Gastroesophageal sphincter (tissue), 4 donors: Measurements from ENCODE around the gene FOXE1. TPM values are rescaled to one million over a fixed set of nuclear protein-coding genes. Genes with fewer than 3 reads are reported as not detected.

Experiments used
- ATAC-seq: fragments of 150-250 bp; one replicate; pipeline ENCODE4 v1.9.1; 2016; ENCODE audit warnings: mild to moderate bottlenecking, moderate library complexity
- H3K27ac ChIP-seq, 4 donors: fragments of 200-600 bp; sonication (generic) in 3 of 4; 1 replicate in 3 of 4; 2 replicates in 1 of 4; pipeline ENCODE4 v1.5.1; 2016 to 2019
- H3K27me3 ChIP-seq: fragments of 200-600 bp; sonication (generic); one replicate; pipeline ENCODE4 v1.5.1; 2019
- H3K36me3 ChIP-seq, 2 donors: fragments of 200-600 bp; sonication (generic); one replicate each; pipeline ENCODE4 v1.5.1; 2019; ENCODE audit warnings: control low read depth in 1 of 2
- H3K4me1 ChIP-seq, 3 donors: fragments of 200-600 bp; sonication (generic); 1 replicate in 2 of 3; 2 replicates in 1 of 3; pipeline ENCODE4 v1.5.1; 2016 to 2019; ENCODE audit warnings: control low read depth in 2 of 3
- H3K4me3 ChIP-seq, 2 donors: fragments of 200-600 bp; sonication (generic); one replicate each; pipeline ENCODE4 v1.5.1; 2019; ENCODE audit warnings: mild to moderate bottlenecking in 1 of 2, moderate library complexity in 1 of 2
- H3K9me3 ChIP-seq, 3 donors: fragments of 200-600 bp; sonication (generic); one replicate each; pipeline ENCODE4 v1.5.1; 2017 to 2019; ENCODE audit warnings: control low read depth in 2 of 3
- EP300 ChIP-seq: sonication (generic); formaldehyde crosslinking; IDR thresholded peaks from one replicate; pipeline ENCODE4 v1.6.1; 2017; ENCODE audit warnings: antibody characterized with exemption, mild to moderate bottlenecking
- POLR2A ChIP-seq, 2 donors: fragments of 450-650 bp; IDR thresholded peaks; one replicate each; pipeline ENCODE4 v1.6.1; 2017; ENCODE audit warnings: antibody characterized with exemption in 2 of 2, mild to moderate bottlenecking in 2 of 2, moderate library complexity in 1 of 2
- POLR2AphosphoS5 ChIP-seq: sonication (generic); formaldehyde crosslinking; IDR thresholded peaks from one replicate; pipeline ENCODE4 v1.6.1; 2017; ENCODE audit warnings: antibody characterized with exemption
- WGBS, 2 donors: methylation state at CpG; one replicate each; pipeline ENCODE4 v1.1.5; 2018; ENCODE audit warnings: low coverage in 1 of 2; 5-methylcytosine and 5-hydroxymethylcytosine counted together
- total RNA-seq, 4 donors: library from RNA; depleted of rRNA; stranded (reverse); fragments of >200 nt; gene quantifications; one replicate each; pipeline ENCODE4 v1.1.0, GENCODE V29; 2016
- TF ChIP-seq, protein P1 (sequence below), 4 experiments: fragments of 200-600 bp in 2 of 4; fragments of 450-650 bp in 2 of 4; sonication (generic) in 1 of 4; IDR thresholded peaks; one replicate each; pipeline ENCODE4 v1.5.1; 2017 to 2019; ENCODE audit warnings: antibody characterized with exemption in 4 of 4, mild to moderate bottlenecking in 2 of 4, moderate library complexity in 2 of 4

The FOXE1 gene
- total RNA-seq, 4 donors from 2014 or later = 0.08 to 0.79 TPM; not detected in 2

DNA sequence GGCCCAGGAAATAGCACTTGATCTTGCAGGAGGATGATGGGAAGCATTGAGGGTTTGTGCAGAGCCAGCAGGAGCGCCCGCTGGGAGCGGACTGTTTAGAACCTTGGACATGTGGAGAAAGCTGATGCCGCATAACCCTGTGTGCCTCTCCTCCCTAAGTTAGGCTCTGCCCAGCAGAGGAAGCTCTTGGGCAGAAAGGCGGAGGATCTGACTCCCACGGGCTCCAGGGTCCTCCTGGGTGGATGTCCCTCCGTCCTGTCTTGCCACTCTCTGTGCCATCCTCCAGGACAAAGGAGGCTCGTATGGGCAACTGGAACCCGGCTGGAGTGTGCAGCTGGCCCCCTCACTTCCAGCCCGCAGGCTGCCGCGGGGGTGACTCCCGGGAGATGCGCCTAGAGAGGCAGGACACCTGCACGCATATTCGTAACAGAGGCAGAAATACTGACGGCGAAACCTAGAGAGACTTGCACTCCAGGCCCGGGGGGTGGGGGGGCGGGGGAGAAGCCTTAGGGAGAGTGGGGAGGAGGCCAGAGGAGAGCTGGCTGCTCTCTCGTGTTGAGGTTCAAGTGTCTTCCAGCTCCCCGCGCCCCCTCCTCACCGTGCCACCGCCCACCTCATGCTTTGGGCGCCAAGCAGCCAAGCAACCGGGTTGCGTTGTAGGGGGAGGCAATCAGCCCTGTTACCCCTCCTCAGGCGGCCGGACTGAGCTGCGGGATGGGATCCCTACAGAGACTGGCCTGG is 5.4 kb upstream of the FOXE1 start:
- WGBS, 2 donors = 18 to 27% methylated on average over 3 to 4 of the region's 31 CpGs
- Histone ChIP-seq H3K36me3 (no peaks in the 10 kb centered on the region), H3K9me3 (no peaks in the 10 kb centered on the region), H3K4me3 (no peak overlapping the region), H3K4me1 (peaks cover 0 to 36% (median 21%) of the 10 kb centered on the region in 3 donors), H3K27ac (no peak overlapping the region), H3K27me3 (peaks cover 96% of the 10 kb centered on the region)
- no peak for ATAC-seq
- TF ChIP-seq, protein P1, sequence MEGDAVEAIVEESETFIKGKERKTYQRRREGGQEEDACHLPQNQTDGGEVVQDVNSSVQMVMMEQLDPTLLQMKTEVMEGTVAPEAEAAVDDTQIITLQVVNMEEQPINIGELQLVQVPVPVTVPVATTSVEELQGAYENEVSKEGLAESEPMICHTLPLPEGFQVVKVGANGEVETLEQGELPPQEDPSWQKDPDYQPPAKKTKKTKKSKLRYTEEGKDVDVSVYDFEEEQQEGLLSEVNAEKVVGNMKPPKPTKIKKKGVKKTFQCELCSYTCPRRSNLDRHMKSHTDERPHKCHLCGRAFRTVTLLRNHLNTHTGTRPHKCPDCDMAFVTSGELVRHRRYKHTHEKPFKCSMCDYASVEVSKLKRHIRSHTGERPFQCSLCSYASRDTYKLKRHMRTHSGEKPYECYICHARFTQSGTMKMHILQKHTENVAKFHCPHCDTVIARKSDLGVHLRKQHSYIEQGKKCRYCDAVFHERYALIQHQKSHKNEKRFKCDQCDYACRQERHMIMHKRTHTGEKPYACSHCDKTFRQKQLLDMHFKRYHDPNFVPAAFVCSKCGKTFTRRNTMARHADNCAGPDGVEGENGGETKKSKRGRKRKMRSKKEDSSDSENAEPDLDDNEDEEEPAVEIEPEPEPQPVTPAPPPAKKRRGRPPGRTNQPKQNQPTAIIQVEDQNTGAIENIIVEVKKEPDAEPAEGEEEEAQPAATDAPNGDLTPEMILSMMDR (IDR thresholded peaks at IDR 0.05) = no peak

DNA sequence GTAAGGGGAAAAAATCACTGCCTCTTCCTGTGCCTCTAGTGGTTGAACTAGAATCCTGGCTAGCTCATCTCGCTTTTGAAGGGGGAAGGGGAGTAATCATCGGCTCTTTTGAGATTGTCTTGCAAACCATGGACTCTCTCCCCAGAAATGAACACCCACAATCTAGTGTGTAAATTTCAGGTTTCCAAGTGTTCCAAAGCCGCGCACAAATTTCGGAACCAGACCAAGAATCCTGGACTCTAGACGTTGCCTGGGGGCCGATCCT is 4.9 kb upstream of the FOXE1 start:
- Histone ChIP-seq H3K27ac (no peak overlapping the region), H3K4me3 (peak overlapping the region in 1 of 2 donors; percentile 28), H3K4me1 (peaks cover 0 to 41% (median 26%) of the 10 kb centered on the region in 3 donors), H3K27me3 (peaks cover 96% of the 10 kb centered on the region), H3K9me3 (no peaks in the 10 kb centered on the region), H3K36me3 (no peaks in the 10 kb centered on the region)
- TF ChIP-seq, protein P1 (IDR thresholded peaks at IDR 0.05) = no peak
- no peak for TF ChIP-seq POLR2AphosphoS5
- TF ChIP-seq POLR2A (IDR thresholded peaks at IDR 0.05) = no peak
- TF ChIP-seq EP300 = no peak
- WGBS, 2 donors = no CpG with 5 or more reads among the region's 7 CpGs
- ATAC-seq = no peak

GRCh38 chr9:97848480-97849237 is 4.4 kb upstream of the FOXE1 start:
- ATAC-seq = no peak
- Histone ChIP-seq H3K27me3 (peaks cover 96% of the 10 kb centered on the region), H3K4me3 (peak overlapping the region in 1 of 2 donors; percentile 28), H3K27ac (no peak overlapping the region), H3K4me1 (peaks cover 0 to 47% (median 30%) of the 10 kb centered on the region in 3 donors), H3K36me3 (no peaks in the 10 kb centered on the region), H3K9me3 (no peaks in the 10 kb centered on the region)
- TF ChIP-seq, protein P1 (IDR thresholded peaks at IDR 0.05) = no peak
- TF ChIP-seq EP300 (no peak), POLR2AphosphoS5 (no peak), POLR2A (IDR thresholded peaks at IDR 0.05) (no peak)
- WGBS, 2 donors = 6% methylated on average over 14 of the region's 61 CpGs; no CpG with 5 or more reads in 1 of the 2 donors

GRCh38 chr9:97849980-97850379 is 3.0 kb upstream of the FOXE1 start:
- no peak for TF ChIP-seq POLR2A (IDR thresholded peaks at IDR 0.05)
- no peak for TF ChIP-seq POLR2AphosphoS5
- TF ChIP-seq EP300 = no peak
- TF ChIP-seq, protein P1 (IDR thresholded peaks at IDR 0.05) = no peak
- Histone ChIP-seq H3K4me1 (peaks cover 0 to 60% (median 30%) of the 10 kb centered on the region in 3 donors), H3K36me3 (no peaks in the 10 kb centered on the region), H3K4me3 (no peak overlapping the region), H3K27me3 (peaks cover 99% of the 10 kb centered on the region), H3K9me3 (peaks cover 0 to 7% (median 0%) of the 10 kb centered on the region in 3 donors), H3K27ac (no peak overlapping the region)
- 4 to 20% methylated on average over 1 to 3 of the region's 3 CpGs for WGBS, 2 donors
- no peak for ATAC-seq
